ENCODE measurements around the gene NMUR1. TPM values are rescaled to one million over a fixed set of nuclear protein-coding genes. Genes with fewer than 3 reads are reported as not detected.

Gene NMUR1
- total RNA-seq, 2 experiments from 2014 or later, result not detected

GRCh38 chr2:231483398-231484329 lies 46.6 kb downstream of the NMUR1 start:
- H2AFZ ChIP-seq (ENCODE audit: low read length), result peak overlapping the region; percentile 43; the same call in 1 of the 2 replicates
- H3K9me2 ChIP-seq (ENCODE audit: insufficient read depth, low read length), result no peaks in the 10 kb centered on the region
- no peak overlapping the region for H3K27ac ChIP-seq (ENCODE audit: low read depth, low read length, poor library complexity, severe bottlenecking)
- no peak overlapping the region for H3K4me2 ChIP-seq (ENCODE audit: low read length)
- TF ChIP-seq EZH2phosphoT487 (IDR thresholded peaks at IDR 0.05; ENCODE audit: borderline replicate concordance, low read depth, low read length) (no peak), CTCF (conservative IDR thresholded peaks at IDR 0.05; ENCODE audit: low read length) (no peak)
- BruUV-seq (replicated peaks), result no TSS peak
- intact Hi-C loops (cut with micrococcal nuclease; ENCODE audit: unreplicated experiment), result no loop called here
- no peaks in the 10 kb centered on the region for H3K9me3 ChIP-seq (ENCODE audit: low read length)
- no peak for DNase-seq (ENCODE audit: low spot score)
- no peaks in the 10 kb centered on the region for H3K36me3 ChIP-seq (ENCODE audit: insufficient read depth, low read length)
- CTCF ChIA-PET (ENCODE audit: unreplicated experiment), result interaction anchor here (0.6 to 1.1 kb wide), 3 partner anchors 16 to 77 kb away, joined by 3 to 4 read pairs (median 4); no protein-coding TSS in a partner anchor
- no peaks in the 10 kb centered on the region for H4K20me1 ChIP-seq (ENCODE audit: insufficient read depth, low read length)
- H3K4me3 ChIP-seq (ENCODE audit: low read depth, low read length, poor library complexity, severe bottlenecking), result no peak overlapping the region
- H3K4me1 ChIP-seq (ENCODE audit: insufficient read depth, low read length, poor library complexity, severe bottlenecking), result peaks cover 14% of the 10 kb centered on the region
- H3K79me2 ChIP-seq (ENCODE audit: insufficient read depth, low read depth, low read length), result no peaks in the 10 kb centered on the region
- POLR2A ChIA-PET, result interaction anchor here (0.6 to 1.1 kb wide), 3 partner anchors 66 to 137 kb away, joined by 3 to 7 read pairs (median 3); no protein-coding TSS in a partner anchor

- POLR2A ChIA-PET, result interaction anchor here (0.7 to 1.4 kb wide), 4 partner anchors 15 to 138 kb away, joined by 3 to 7 read pairs (median 3); partner anchors contain the start of gene NCL
- TF ChIP-seq CTCF (conservative IDR thresholded peaks at IDR 0.05; ENCODE audit: low read length), result peak; percentile 84
- TF ChIP-seq EZH2phosphoT487 (IDR thresholded peaks at IDR 0.05; ENCODE audit: borderline replicate concordance, low read depth, low read length), result no peak
- Histone ChIP-seq H3K9me2 (ENCODE audit: insufficient read depth, low read length) (no peaks in the 10 kb centered on the region), H3K4me1 (ENCODE audit: insufficient read depth, low read length, poor library complexity, severe bottlenecking) (peaks cover 14% of the 10 kb centered on the region), H3K9me3 (ENCODE audit: low read length) (no peaks in the 10 kb centered on the region), H3K27ac (ENCODE audit: low read depth, low read length, poor library complexity, severe bottlenecking) (no peak overlapping the region), H3K4me3 (ENCODE audit: low read depth, low read length, poor library complexity, severe bottlenecking) (no peak overlapping the region), H2AFZ (ENCODE audit: low read length) (peak overlapping the region; percentile 43), H4K20me1 (ENCODE audit: insufficient read depth, low read length) (no peaks in the 10 kb centered on the region), H3K4me2 (ENCODE audit: low read length) (peak overlapping the region; percentile 42; the same call in 1 of the 2 replicates), H3K79me2 (ENCODE audit: insufficient read depth, low read depth, low read length) (no peaks in the 10 kb centered on the region), H3K36me3 (ENCODE audit: insufficient read depth, low read length) (no peaks in the 10 kb centered on the region)
- CTCF ChIA-PET (ENCODE audit: unreplicated experiment), result interaction anchor here (0.6 to 1.1 kb wide), 3 partner anchors 15 to 76 kb away, joined by 3 to 4 read pairs (median 4); no protein-coding TSS in a partner anchor
- intact Hi-C loops (cut with micrococcal nuclease; ENCODE audit: unreplicated experiment), result loop anchor here (1.0 kb wide), 1 partner anchor 75 kb away; no protein-coding TSS in a partner anchor
- BruUV-seq (replicated peaks), result no TSS peak
- peak; percentile 60 for DNase-seq (ENCODE audit: low spot score)
Measured at GRCh38 chr2:231482806-231483391, 47.3 kb downstream of the NMUR1 start.
